ENCODE data around the gene SPAG16.

Gene SPAG16

DNA sequence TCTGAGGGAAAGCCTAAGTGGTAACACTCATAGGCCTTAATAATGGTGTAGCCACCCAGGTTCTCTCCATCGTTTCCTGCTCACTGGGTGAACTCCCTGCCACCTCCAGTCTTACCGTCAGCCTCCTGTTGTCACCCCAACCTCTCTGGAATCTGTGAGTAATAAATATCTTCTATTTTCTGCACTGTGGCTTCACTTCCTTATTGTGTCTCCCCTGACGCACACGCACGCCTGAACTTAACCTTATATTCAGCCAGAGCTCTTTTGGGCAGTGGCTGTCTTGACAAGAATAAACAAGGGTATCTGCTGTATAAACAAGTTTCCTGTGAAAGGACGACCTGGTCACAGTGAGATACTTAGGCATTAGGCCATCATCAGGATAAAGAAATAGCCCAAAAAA lies 467.2 kb downstream of the SPAG16 start:
- Histone ChIP-seq H3K9me3 (ENCODE audit: control insufficient read depth, insufficient read depth, low read length) (no peaks in the 10 kb centered on the region), H3K4me3 (ENCODE audit: low read depth, low read length) (no peak overlapping the region), H3K27ac (ENCODE audit: low read depth, low read length) (no peak overlapping the region), H3K4me1 (ENCODE audit: control insufficient read depth, insufficient read depth, low read length) (no peaks in the 10 kb centered on the region), H3K27me3 (ENCODE audit: control insufficient read depth, insufficient read depth, low read length) (no peaks in the 10 kb centered on the region), H3K9ac (ENCODE audit: low read depth, low read length) (no peak overlapping the region), H3K36me3 (ENCODE audit: control insufficient read depth, insufficient read depth, low read length) (no peaks in the 10 kb centered on the region)

DNA sequence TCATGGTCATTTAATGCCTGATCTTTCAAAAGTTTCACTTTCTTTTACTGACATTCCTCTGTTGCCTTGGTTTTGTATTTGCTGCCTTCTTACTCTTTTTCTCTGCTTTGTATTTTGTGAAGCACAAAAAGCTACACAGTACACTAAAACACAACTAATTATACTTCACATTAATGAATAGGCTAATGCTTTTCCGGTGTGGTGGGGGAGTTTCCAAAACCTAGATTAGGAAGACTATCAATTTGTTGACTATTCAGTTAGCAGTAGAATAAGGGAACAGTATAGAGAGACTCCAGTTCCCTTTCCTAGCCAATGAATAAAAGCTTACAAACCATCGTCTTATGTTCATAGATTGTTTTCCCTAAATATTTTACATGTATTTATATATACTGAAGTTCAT lies 468.3 kb downstream of the SPAG16 start:
- Histone ChIP-seq H3K27ac (ENCODE audit: low read depth, low read length) (no peak overlapping the region), H3K27me3 (ENCODE audit: control insufficient read depth, insufficient read depth, low read length) (no peaks in the 10 kb centered on the region), H3K9me3 (ENCODE audit: control insufficient read depth, insufficient read depth, low read length) (no peaks in the 10 kb centered on the region), H3K36me3 (ENCODE audit: control insufficient read depth, insufficient read depth, low read length) (no peaks in the 10 kb centered on the region), H3K4me3 (ENCODE audit: low read depth, low read length) (no peak overlapping the region), H3K9ac (ENCODE audit: low read depth, low read length) (no peak overlapping the region), H3K4me1 (ENCODE audit: control insufficient read depth, insufficient read depth, low read length) (no peaks in the 10 kb centered on the region; the same call in 1 of the 2 replicates)

- Histone ChIP-seq H3K4me1 (ENCODE audit: control insufficient read depth, insufficient read depth, low read length) (no peaks in the 10 kb centered on the region; the same call in 1 of the 2 replicates), H3K9me3 (ENCODE audit: control insufficient read depth, insufficient read depth, low read length) (no peaks in the 10 kb centered on the region), H3K4me3 (ENCODE audit: low read depth, low read length) (no peak overlapping the region), H3K27ac (ENCODE audit: low read depth, low read length) (no peak overlapping the region), H3K27me3 (ENCODE audit: control insufficient read depth, insufficient read depth, low read length) (no peaks in the 10 kb centered on the region), H3K36me3 (ENCODE audit: control insufficient read depth, insufficient read depth, low read length) (no peaks in the 10 kb centered on the region), H3K9ac (ENCODE audit: low read depth, low read length) (no peak overlapping the region)
These were observed 473.3 kb downstream of the SPAG16 start for GRCh38 chr2:213757525-213757924.

- no peaks in the 10 kb centered on the region for H3K27me3 ChIP-seq (ENCODE audit: control insufficient read depth, insufficient read depth, low read length)
- H3K4me3 ChIP-seq (ENCODE audit: low read depth, low read length) = no peak overlapping the region
- H3K9me3 ChIP-seq (ENCODE audit: control insufficient read depth, insufficient read depth, low read length) = no peaks in the 10 kb centered on the region
- H3K36me3 ChIP-seq (ENCODE audit: control insufficient read depth, insufficient read depth, low read length) = no peaks in the 10 kb centered on the region
- H3K4me1 ChIP-seq (ENCODE audit: control insufficient read depth, insufficient read depth, low read length) = peaks cover 8% of the 10 kb centered on the region; the same call in 1 of the 2 replicates
- no peak overlapping the region for H3K27ac ChIP-seq (ENCODE audit: low read depth, low read length)
- no peak overlapping the region for H3K9ac ChIP-seq (ENCODE audit: low read depth, low read length)
These were observed 479.1 kb downstream of the SPAG16 start for GRCh38 chr2:213763354-213763753.

DNA sequence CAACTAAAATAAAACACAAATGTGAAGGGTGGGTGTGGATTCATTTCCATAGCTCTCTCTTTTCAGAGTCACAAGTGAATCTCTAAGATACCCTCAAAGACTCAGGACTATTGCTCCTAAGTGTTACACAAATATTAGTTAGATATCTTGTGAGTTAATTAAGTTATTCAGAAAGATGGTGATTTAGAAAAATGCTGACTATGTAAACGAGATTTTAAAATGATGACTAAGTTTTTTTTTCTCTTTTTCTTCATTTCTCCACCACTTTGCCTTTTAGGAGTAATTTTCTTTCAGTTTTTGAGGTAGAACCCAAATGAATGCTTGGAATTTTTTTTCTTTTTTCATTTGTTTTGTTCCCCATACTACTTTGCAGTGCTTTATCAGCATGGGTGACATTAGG lies 479.7 kb downstream of the SPAG16 start:
- no peak overlapping the region for H3K9ac ChIP-seq (ENCODE audit: low read depth, low read length)
- no peak overlapping the region for H3K27ac ChIP-seq (ENCODE audit: low read depth, low read length)
- H3K9me3 ChIP-seq (ENCODE audit: control insufficient read depth, insufficient read depth, low read length) = no peaks in the 10 kb centered on the region

DNA sequence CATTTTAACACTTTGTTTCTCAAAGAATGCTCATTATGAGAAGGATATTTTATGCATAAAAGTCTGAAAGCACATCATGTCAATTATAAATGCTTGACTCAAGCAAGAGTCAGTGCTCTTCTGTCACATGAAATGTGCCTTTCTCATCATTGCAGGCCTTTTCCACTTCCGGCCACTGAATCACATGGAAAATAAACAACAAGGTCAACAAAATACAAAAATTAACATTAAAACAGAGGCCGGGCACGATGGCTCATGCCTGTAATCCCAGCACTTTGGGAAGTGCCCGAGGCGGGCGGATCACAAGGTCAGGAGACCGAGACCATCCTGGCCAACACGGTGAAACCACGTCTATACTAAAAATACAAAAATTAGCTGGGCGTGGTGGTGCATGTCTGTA lies 480.6 kb downstream of the SPAG16 start:
- no peaks in the 10 kb centered on the region for H3K36me3 ChIP-seq (ENCODE audit: control insufficient read depth, insufficient read depth, low read length)
- no peaks in the 10 kb centered on the region for H3K9me3 ChIP-seq (ENCODE audit: control insufficient read depth, insufficient read depth, low read length)
- no peak overlapping the region for H3K9ac ChIP-seq (ENCODE audit: low read depth, low read length)
- peaks cover 8% of the 10 kb centered on the region; the same call in 1 of the 2 replicates for H3K4me1 ChIP-seq (ENCODE audit: control insufficient read depth, insufficient read depth, low read length)
- no peaks in the 10 kb centered on the region for H3K27me3 ChIP-seq (ENCODE audit: control insufficient read depth, insufficient read depth, low read length)
- no peak overlapping the region for H3K4me3 ChIP-seq (ENCODE audit: low read depth, low read length)
- H3K27ac ChIP-seq (ENCODE audit: low read depth, low read length) = no peak overlapping the region

More for the DNA sequence above, 479.7 kb downstream of the SPAG16 start:
- H3K36me3 ChIP-seq (ENCODE audit: control insufficient read depth, insufficient read depth, low read length) = no peaks in the 10 kb centered on the region
- H3K4me3 ChIP-seq (ENCODE audit: low read depth, low read length) = no peak overlapping the region
- H3K4me1 ChIP-seq (ENCODE audit: control insufficient read depth, insufficient read depth, low read length) = peaks cover 8% of the 10 kb centered on the region; the same call in 1 of the 2 replicates
- H3K27me3 ChIP-seq (ENCODE audit: control insufficient read depth, insufficient read depth, low read length) = no peaks in the 10 kb centered on the region

DNA sequence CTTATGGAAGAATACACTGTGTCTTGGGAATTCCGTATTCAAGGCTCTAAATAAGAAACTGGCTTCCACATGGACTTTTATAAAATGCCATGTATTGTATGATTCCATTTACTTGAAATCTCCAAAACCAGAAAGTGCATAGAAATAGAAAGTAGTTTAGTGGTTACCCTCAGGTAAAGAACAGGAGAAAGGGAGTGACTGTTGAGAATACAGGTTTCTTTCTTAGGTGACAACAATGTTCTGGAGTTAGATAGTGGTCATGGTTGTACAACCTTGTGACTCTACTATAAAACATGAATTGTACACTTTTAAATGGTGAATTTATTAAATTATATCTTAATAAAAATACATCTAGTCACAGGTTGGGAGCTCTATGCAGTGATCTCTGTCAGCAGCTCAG lies 481.8 kb downstream of the SPAG16 start:
- no peaks in the 10 kb centered on the region for H3K36me3 ChIP-seq (ENCODE audit: control insufficient read depth, insufficient read depth, low read length)
- no peak overlapping the region for H3K9ac ChIP-seq (ENCODE audit: low read depth, low read length)
- H3K4me1 ChIP-seq (ENCODE audit: control insufficient read depth, insufficient read depth, low read length) = peaks cover 8% of the 10 kb centered on the region; the same call in 1 of the 2 replicates
- H3K27me3 ChIP-seq (ENCODE audit: control insufficient read depth, insufficient read depth, low read length) = no peaks in the 10 kb centered on the region
- H3K4me3 ChIP-seq (ENCODE audit: low read depth, low read length) = no peak overlapping the region
- H3K27ac ChIP-seq (ENCODE audit: low read depth, low read length) = no peak overlapping the region
- H3K9me3 ChIP-seq (ENCODE audit: control insufficient read depth, insufficient read depth, low read length) = no peaks in the 10 kb centered on the region

- Histone ChIP-seq H3K4me1 (ENCODE audit: control insufficient read depth, insufficient read depth, low read length) (peaks cover 8% of the 10 kb centered on the region; the same call in 1 of the 2 replicates), H3K27me3 (ENCODE audit: control insufficient read depth, insufficient read depth, low read length) (no peaks in the 10 kb centered on the region), H3K9ac (ENCODE audit: low read depth, low read length) (no peak overlapping the region), H3K27ac (ENCODE audit: low read depth, low read length) (no peak overlapping the region), H3K4me3 (ENCODE audit: low read depth, low read length) (no peak overlapping the region), H3K36me3 (ENCODE audit: control insufficient read depth, insufficient read depth, low read length) (no peaks in the 10 kb centered on the region), H3K9me3 (ENCODE audit: control insufficient read depth, insufficient read depth, low read length) (no peaks in the 10 kb centered on the region)
These were observed 482.2 kb downstream of the SPAG16 start for GRCh38 chr2:213766465-213766901.

GRCh38 chr2:213787869-213788268 lies 503.6 kb downstream of the SPAG16 start:
- H3K9ac ChIP-seq (ENCODE audit: low read depth, low read length) = no peak overlapping the region
- H3K27ac ChIP-seq (ENCODE audit: low read depth, low read length) = no peak overlapping the region
- no peaks in the 10 kb centered on the region for H3K36me3 ChIP-seq (ENCODE audit: control insufficient read depth, insufficient read depth, low read length)
- H3K27me3 ChIP-seq (ENCODE audit: control insufficient read depth, insufficient read depth, low read length) = no peaks in the 10 kb centered on the region
- H3K4me1 ChIP-seq (ENCODE audit: control insufficient read depth, insufficient read depth, low read length) = peaks cover 3% of the 10 kb centered on the region; the same call in 1 of the 2 replicates
- no peaks in the 10 kb centered on the region for H3K9me3 ChIP-seq (ENCODE audit: control insufficient read depth, insufficient read depth, low read length)
- no peak overlapping the region for H3K4me3 ChIP-seq (ENCODE audit: low read depth, low read length)

- Histone ChIP-seq H3K4me1 (ENCODE audit: control insufficient read depth, insufficient read depth, low read length) (peaks cover 3% of the 10 kb centered on the region; the same call in 1 of the 2 replicates), H3K4me3 (ENCODE audit: low read depth, low read length) (no peak overlapping the region), H3K27ac (ENCODE audit: low read depth, low read length) (no peak overlapping the region), H3K9ac (ENCODE audit: low read depth, low read length) (no peak overlapping the region), H3K9me3 (ENCODE audit: control insufficient read depth, insufficient read depth, low read length) (no peaks in the 10 kb centered on the region), H3K36me3 (ENCODE audit: control insufficient read depth, insufficient read depth, low read length) (no peaks in the 10 kb centered on the region), H3K27me3 (ENCODE audit: control insufficient read depth, insufficient read depth, low read length) (no peaks in the 10 kb centered on the region)
These were observed 505.7 kb downstream of the SPAG16 start for GRCh38 chr2:213789940-213790339.

DNA sequence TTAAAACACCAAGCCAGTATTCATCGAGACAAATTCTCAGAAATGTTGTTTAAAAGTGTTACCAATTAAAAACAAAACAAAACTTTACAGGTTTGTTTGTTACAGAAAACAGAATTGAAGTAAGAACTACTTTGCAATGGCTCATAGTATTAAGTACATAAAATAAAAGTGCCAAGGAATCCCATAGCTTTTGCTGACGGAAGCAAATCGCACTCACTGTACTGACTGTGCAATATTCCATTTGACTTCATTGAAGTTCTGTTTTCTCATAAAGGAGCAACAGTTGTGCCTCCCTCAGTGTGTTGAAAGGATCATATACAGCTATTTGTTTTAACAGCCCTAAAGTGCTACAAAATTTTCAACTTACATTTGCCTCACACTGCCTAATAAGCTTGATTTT lies 507.8 kb downstream of the SPAG16 start:
- no peak overlapping the region for H3K27ac ChIP-seq (ENCODE audit: low read depth, low read length)
- no peak overlapping the region for H3K4me3 ChIP-seq (ENCODE audit: low read depth, low read length)
- H3K9ac ChIP-seq (ENCODE audit: low read depth, low read length) = no peak overlapping the region
- H3K4me1 ChIP-seq (ENCODE audit: control insufficient read depth, insufficient read depth, low read length) = peaks cover 3% of the 10 kb centered on the region; the same call in 1 of the 2 replicates
- no peaks in the 10 kb centered on the region for H3K27me3 ChIP-seq (ENCODE audit: control insufficient read depth, insufficient read depth, low read length)
- H3K9me3 ChIP-seq (ENCODE audit: control insufficient read depth, insufficient read depth, low read length) = no peaks in the 10 kb centered on the region
- no peaks in the 10 kb centered on the region for H3K36me3 ChIP-seq (ENCODE audit: control insufficient read depth, insufficient read depth, low read length)
